Measurements from ENCODE around the gene A1BG. TPM values are rescaled to one million over a fixed set of nuclear protein-coding genes. Genes with fewer than 3 reads are reported as not detected.

Gene A1BG
- total RNA-seq, 2 donors from 2014 or later: 2.1 to 2.5 TPM

GRCh38 chr19:58366585-58367430, 13.5 kb upstream of the A1BG start:
- DNase-seq (no peak), ATAC-seq (no peak)
- intact Hi-C loops (cut with DNase I, micrococcal nuclease): no loop called here

GRCh38 chr19:58364146-58364545, 10.9 kb upstream of the A1BG start:
- ATAC-seq (no peak), DNase-seq (no peak)
- intact Hi-C loops (cut with DNase I, micrococcal nuclease): no loop called here

DNA sequence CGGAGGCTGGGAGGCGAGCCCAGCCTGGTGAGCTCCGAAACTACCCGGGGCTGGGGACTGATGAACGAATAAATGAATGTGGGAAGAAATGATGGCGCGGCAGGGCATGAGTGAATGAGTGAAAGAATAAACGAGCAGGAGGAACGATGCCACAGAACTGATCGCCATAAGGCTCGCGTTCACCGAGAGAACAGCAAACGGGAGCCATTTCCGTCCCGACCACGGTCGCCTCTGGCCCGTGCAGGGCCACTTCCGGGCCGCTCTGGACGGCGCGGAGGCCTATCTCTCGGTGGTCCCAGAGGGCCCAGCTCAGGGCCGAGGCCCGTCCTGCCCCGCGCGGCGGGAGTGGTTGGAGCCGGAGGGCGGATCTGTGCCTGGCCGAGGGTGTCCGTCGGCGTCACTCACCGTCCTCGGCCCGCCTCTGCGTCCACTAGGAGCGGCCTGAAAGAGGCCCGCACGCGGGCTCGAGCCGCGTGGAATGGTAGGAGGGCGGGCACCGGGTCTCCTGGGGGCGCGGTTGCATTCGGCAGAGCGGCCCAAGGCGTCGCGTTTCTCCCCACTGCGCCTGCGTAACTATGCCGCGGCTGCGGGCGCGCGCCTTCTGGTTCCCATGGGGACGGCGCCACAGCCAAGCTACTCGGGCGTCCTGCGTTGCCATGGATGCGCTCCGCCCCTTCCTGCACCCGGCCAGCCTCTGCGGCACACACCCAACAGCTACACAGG, 9.1 kb upstream of the A1BG start, which contains the start of gene ZNF497:
Gene ZNF497 (minus strand): TSS at position 480 of the 723 bp plus-strand sequence. CDS start 5,116 bp downstream, outside the sequence.
- DNase-seq (peak; percentile 97 to 99), ATAC-seq (peak; percentile 95)
- intact Hi-C loops (cut with DNase I, micrococcal nuclease): no loop called here

DNA sequence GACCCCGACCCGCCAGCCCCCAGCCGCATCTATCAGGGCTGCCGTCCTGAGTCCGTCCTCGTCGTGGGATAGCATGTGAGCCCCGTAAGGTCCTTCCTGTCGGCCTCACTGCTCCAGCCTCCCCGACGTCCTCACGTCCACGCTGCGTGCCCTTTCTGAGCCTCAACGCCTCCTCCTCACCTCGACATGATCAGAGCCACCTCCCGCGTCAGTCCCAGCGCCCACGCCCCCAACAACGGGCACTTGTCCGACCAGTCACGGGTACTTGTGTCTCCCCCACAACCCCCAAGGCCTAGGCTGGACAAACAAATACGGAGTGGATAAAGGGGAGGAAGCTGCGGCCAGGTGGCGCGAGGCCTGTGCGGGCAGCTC, 8.6 kb upstream of the A1BG start:
- intact Hi-C loops (cut with DNase I, micrococcal nuclease): no loop called here
- peak; percentile 54 to 65 for DNase-seq

GRCh38 chr19:58357481-58358145, 4.3 kb upstream of the A1BG start:
- intact Hi-C loops (cut with DNase I, micrococcal nuclease): no loop called here
- ATAC-seq: no peak
- DNase-seq: no peak

More for the DNA sequence above, 8.6 kb upstream of the A1BG start:
- ATAC-seq: peak; percentile 29

DNA sequence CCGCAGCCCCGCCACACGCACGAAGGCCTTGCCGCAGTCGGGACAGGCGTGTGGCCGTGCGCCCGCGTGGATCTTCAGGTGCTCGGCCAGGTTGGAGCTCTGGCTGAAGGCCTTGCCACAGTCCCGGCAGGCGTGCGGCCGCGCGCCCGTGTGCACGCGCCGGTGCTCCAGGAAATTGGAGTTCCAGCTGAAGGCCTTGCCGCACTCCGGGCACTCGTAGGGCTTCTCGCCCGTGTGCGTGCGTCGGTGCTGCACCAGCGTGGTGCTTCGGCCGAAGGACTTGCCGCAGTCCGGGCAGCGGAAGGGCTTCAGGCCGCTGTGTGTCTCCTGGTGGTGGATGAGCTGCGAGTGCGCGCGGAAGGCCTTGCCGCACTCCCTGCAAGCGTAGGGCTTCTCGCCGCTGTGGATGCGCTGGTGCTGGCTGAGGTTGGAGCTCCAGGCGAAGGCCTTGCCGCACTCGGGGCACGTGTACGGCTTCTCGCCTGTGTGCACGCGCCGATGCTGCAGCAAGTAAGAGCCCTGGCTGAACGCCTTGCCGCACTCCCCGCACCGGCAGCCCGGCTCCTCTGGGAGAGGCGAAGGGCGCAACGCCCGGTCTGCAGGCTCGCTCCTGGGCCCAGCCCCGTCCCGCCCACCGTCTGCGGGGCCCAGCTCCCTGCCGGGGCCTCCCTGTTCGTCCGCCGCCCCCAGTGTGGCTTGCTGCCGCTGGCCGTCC, 3.6 kb upstream of the A1BG start:
- DNase-seq: no peak
- intact Hi-C loops (cut with DNase I, micrococcal nuclease): no loop called here

DNA sequence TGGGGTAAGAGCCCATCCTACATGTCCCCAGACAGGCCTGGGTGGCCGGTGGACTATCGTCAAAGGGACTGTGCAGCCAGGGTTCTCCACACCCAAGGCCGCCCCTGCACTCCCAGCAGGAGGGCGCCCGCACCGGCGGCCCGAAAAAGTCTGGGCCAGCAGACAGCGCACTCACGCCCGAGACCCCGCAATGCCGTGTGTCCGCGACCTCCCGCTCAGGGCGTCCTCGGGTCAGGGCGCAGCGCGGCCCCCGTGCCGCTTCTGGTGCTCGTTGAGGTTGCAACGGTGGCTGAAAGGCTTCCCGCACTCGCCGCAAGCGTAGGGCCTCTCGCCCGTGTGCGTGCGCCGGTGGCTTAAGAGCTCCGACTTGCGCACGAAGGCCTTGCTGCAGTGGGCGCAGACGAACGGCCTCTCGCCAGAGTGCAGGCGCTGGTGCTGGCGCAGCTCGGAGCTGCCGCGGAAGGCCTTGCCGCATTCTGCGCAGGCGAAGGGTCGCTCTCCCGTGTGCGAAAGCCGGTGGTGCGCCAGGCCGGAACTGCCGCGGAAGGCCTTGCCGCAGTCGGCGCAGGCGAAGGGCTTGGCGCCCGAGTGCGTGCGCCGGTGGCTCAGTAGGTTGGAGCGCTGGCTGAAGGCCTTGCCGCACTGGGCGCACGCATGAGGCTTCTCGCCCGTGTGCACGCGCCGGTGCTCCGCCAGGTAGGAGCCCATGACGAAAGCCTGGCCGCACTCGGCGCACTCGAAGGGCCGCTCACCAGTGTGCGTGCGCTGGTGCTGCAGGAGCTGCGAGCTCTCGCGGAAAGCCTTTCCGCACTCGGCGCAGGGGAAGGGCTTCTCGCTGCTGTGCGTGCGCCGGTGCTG, 2.8 kb upstream of the A1BG start:
- intact Hi-C loops (cut with DNase I, micrococcal nuclease): no loop called here
- DNase-seq: no peak
- no peak for ATAC-seq

More for the DNA sequence above, 3.6 kb upstream of the A1BG start:
- no peak for ATAC-seq

- intact Hi-C loops (cut with DNase I, micrococcal nuclease): no loop called here
- no peak for DNase-seq
- no peak for ATAC-seq
These were observed 2.0 kb upstream of the A1BG start for GRCh38 chr19:58355215-58355796.

DNA sequence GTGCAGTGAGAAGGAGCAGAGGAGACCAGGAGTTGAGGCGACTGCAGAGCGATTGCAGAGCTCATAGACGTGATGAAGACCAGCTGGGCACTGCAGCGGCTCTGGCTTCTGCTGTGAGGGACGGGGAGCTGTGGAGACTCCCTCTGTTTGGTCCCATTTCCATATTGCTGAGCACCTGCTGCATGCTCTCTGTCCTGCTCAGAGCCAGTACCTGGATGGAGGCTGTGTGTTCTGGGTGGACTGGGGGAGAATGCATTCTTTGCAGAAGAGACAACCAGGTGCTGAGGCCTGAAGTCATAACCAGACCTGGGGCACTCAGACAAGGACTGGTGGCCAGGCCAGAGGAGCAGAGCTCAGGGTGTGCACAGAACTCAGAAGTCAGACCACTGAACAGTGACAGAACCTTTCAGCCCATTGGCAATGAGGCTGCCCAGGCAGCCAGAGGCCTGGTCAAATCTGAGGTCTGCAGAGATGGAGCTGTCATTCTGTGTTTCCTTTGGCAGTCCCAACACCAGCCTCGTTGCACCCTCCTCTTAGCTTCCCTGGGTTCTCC, 1.3 kb upstream of the A1BG start:
- DNase-seq (no peak), ATAC-seq (no peak)
- intact Hi-C loops (cut with DNase I, micrococcal nuclease): no loop called here

DNA sequence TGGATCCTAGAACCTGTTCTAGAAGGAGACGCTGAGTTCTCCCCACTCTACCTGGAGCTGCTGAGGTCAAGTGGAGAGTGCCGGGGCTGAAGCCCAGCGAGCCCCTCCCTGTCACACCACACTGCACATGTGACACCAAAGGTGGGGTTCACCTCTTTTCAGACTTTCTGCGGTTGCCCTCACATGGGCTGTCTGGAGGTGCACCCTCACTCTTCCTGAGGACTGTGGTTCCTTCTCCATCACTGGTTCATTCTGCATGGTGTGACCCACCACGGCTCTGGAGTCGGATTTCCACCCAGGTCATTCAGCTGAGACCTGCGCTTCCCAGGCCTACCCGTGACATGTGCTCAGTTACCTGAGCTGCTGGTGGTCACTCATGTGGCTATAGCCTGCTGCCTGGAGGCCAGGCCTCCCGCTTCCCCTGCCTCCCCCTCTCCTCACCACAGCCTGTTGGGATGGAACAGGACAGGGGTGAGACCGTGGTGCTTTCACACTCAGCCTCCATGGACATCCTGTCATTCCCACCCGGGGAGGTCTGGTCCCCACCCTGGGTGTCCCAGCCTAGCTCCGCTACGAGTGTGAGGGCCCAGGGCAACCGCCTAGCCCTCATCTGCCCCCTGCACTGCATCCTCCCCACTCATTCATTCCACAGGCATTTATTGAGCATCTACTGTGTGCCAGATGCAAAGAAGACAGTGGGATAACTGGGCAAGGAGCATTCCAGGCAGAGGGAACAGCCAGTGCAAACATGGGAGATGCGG, 605 bp upstream of the A1BG start:
- intact Hi-C loops (cut with DNase I, micrococcal nuclease): no loop called here
- DNase-seq (no peak), ATAC-seq (no peak)

GRCh38 chr19:58351990-58352755, 1.1 kb downstream of the A1BG start:
- intact Hi-C loops (cut with DNase I, micrococcal nuclease): no loop called here
- ATAC-seq (no peak), DNase-seq (no peak)

- intact Hi-C loops (cut with DNase I, micrococcal nuclease): no loop called here
- DNase-seq: no peak
- no peak for ATAC-seq
These were observed 1.8 kb downstream of the A1BG start for GRCh38 chr19:58351558-58351878.

GRCh38 chr19:58350871-58351557, 2.3 kb downstream of the A1BG start:
- no peak for DNase-seq
- intact Hi-C loops (cut with DNase I, micrococcal nuclease): no loop called here
- no peak for ATAC-seq

DNA sequence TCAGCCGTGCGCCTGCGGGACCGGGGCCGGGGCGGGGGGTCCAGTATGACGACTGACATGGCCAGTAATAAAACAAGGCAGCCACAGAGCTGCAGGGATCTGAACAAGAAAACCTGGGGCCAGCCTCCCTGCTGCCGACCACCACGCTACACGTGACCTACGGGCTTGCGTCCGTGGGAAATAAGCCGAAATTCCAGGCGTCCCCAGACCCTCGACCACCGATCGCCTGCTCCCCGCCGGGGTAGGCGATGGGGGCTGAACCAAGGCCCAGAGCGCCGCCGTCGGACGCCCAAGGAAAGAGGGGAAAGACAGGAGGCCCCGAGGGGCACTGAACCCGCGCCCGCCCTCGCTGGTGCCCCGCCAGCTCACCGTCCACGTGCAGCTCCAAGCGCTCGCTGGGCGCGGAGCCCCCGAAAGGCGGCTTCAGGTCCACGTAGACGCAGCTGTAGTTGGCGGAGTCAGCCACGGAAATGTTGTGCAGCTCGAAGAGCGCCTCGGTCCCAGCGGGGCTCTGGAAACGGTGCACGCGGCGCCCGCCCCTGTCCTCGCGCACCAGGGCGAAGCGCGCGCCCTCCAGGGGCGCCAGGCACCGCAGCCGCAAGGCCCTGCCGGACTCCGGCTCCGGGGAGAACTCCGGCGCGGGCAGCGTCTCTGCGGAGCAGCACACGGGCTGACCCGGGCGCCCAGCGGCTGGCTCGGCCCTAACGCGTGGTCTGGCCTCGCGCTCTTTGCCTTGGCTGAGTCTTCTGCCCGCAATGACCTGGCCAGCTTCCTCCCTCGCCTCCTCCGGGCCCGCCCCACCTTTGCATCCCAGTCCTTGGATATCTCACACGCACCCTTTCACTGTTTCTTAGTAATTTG, 3.1 kb downstream of the A1BG start:
- DNase-seq (no peak), ATAC-seq (no peak)
- intact Hi-C loops (cut with DNase I, micrococcal nuclease): no loop called here

DNA sequence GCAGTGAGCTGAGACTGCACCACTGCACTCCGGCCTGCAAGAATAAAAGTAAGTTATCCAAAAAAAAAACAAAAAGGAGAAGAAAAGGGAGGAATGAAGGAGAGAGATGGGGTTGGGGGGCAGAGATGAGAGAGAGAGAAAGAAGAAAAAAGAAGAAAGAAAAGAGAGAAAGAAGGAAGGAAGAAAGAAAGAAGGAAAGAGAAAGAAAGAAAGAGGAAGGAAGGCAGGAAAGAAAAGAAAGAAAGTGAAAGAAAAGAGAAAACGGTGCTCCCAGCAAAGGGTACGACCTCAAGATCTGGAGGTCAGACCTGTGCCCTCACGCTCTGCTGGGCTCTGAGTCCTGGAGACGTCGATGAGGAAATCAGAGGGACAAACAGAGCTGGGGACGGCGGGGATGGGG, 3.7 kb downstream of the A1BG start:
- DNase-seq (no peak), ATAC-seq (no peak)
- intact Hi-C loops (cut with DNase I, micrococcal nuclease): no loop called here

All from left colon (tissue), 2 donors.